HAP-1 (cell line): ENCODE data around the gene PRXL2B.

Source experiments
- DNase-seq, 2 experiments: peaks; one replicate each; pipeline ENCODE4 v3.0.0-alpha.2; 2016 to 2020; ENCODE audit warnings: low spot score in 2 of 2
- H3K27me3 ChIP-seq: fragments of 250-450 bp; sonication (Bioruptor Pico); 2 replicates; pipeline ENCODE4 v1.5.1; 2020; ENCODE audit warnings: low read depth, mild to moderate bottlenecking, moderate library complexity
- H3K36me3 ChIP-seq: fragments of 250-450 bp; sonication (Bioruptor Pico); replicated peaks from 2 replicates; pipeline ENCODE4 v1.5.1; 2020; ENCODE audit warnings: mild to moderate bottlenecking
- H3K4me1 ChIP-seq: fragments of 250-450 bp; sonication (Bioruptor Pico); 2 replicates; pipeline ENCODE4 v1.5.1; 2020; ENCODE audit warnings: mild to moderate bottlenecking
- H3K4me3 ChIP-seq: fragments of 250-450 bp; sonication (Bioruptor Pico); 2 replicates; pipeline ENCODE4 v1.5.1; 2020; ENCODE audit warnings: mild to moderate bottlenecking, moderate library complexity
- H3K9me3 ChIP-seq: fragments of 250-450 bp; sonication (Bioruptor Pico); 2 replicates; pipeline ENCODE4 v1.5.1; 2020; ENCODE audit warnings: mild to moderate bottlenecking, moderate library complexity
- in situ Hi-C: fragments of 300-500 bp; cut with MboI; formaldehyde crosslinking; loops from 3 replicates; pipeline ENCODE4 v1.14.3; 2020; ENCODE audit warnings: low sequenced_read_pairs, inconsistent platforms, mixed read lengths

PRXL2B gene

GRCh38 chr1:2607641-2608091 is 21.1 kb downstream of the PRXL2B start:
- DNase-seq = no peak
- Histone ChIP-seq H3K36me3 (no peaks in the 10 kb centered on the region), H3K4me1 (no peaks in the 10 kb centered on the region), H3K27me3 (no peaks in the 10 kb centered on the region; the same call in 1 of the 2 replicates), H3K4me3 (no peak overlapping the region), H3K9me3 (no peaks in the 10 kb centered on the region)
- in situ Hi-C loops = no loop called here

- no peaks in the 10 kb centered on the region for H3K9me3 ChIP-seq
- H3K27me3 ChIP-seq = no peaks in the 10 kb centered on the region
- no peaks in the 10 kb centered on the region for H3K36me3 ChIP-seq
- H3K4me1 ChIP-seq = no peaks in the 10 kb centered on the region
- H3K4me3 ChIP-seq = no peak overlapping the region
- in situ Hi-C loops = no loop called here
- no peak for DNase-seq
Observed at GRCh38 chr1:2609319-2610035, 22.9 kb downstream of the PRXL2B start.

GRCh38 chr1:2610036-2610959 is 23.7 kb downstream of the PRXL2B start:
- in situ Hi-C loops = no loop called here
- no peaks in the 10 kb centered on the region for H3K4me1 ChIP-seq
- H3K36me3 ChIP-seq = no peaks in the 10 kb centered on the region
- no peaks in the 10 kb centered on the region for H3K9me3 ChIP-seq
- H3K4me3 ChIP-seq = no peak overlapping the region
- DNase-seq = no peak
- 0 out of 2 replicates have a peak, but pooled peaks cover under 1% of the 10 kb centered on the region for H3K27me3 ChIP-seq

GRCh38 chr1:2611031-2611501 is 24.5 kb downstream of the PRXL2B start:
- Histone ChIP-seq H3K9me3 (no peaks in the 10 kb centered on the region), H3K27me3 (peaks cover 6% of the 10 kb centered on the region), H3K4me3 (no peak overlapping the region), H3K36me3 (no peaks in the 10 kb centered on the region), H3K4me1 (no peaks in the 10 kb centered on the region)
- in situ Hi-C loops = no loop called here
- peak; percentile 10 to 85 for DNase-seq

- DNase-seq = peak in 1 of 2 experiments; percentile 7
- in situ Hi-C loops = no loop called here
Observed at GRCh38 chr1:2611621-2612437, 25.3 kb downstream of the PRXL2B start.

GRCh38 chr1:2612591-2613365 is 26.2 kb downstream of the PRXL2B start:
- in situ Hi-C loops = no loop called here
- H3K4me1 ChIP-seq = no peaks in the 10 kb centered on the region
- H3K9me3 ChIP-seq = 0 out of 2 replicates have a peak, but pooled peaks cover 2% of the 10 kb centered on the region
- no peak overlapping the region for H3K4me3 ChIP-seq
- DNase-seq = no peak
- H3K27me3 ChIP-seq = peaks cover 13% of the 10 kb centered on the region
- H3K36me3 ChIP-seq = no peaks in the 10 kb centered on the region

More at GRCh38 chr1:2611621-2612437, 25.3 kb downstream of the PRXL2B start:
- Histone ChIP-seq H3K9me3 (0 out of 2 replicates have a peak, but pooled peaks cover 2% of the 10 kb centered on the region), H3K36me3 (no peaks in the 10 kb centered on the region), H3K27me3 (peaks cover 11% of the 10 kb centered on the region), H3K4me3 (no peak overlapping the region), H3K4me1 (no peaks in the 10 kb centered on the region)

- H3K9me3 ChIP-seq = 0 out of 2 replicates have a peak, but pooled peaks cover 2% of the 10 kb centered on the region
- H3K4me1 ChIP-seq = no peaks in the 10 kb centered on the region
- peaks cover 19% of the 10 kb centered on the region for H3K27me3 ChIP-seq
- no peak for DNase-seq
- in situ Hi-C loops = no loop called here
- no peaks in the 10 kb centered on the region for H3K36me3 ChIP-seq
- H3K4me3 ChIP-seq = no peak overlapping the region
Observed at GRCh38 chr1:2614145-2614544, 27.6 kb downstream of the PRXL2B start.

GRCh38 chr1:2617971-2618470 is 31.4 kb downstream of the PRXL2B start:
- H3K4me1 ChIP-seq = no peaks in the 10 kb centered on the region
- DNase-seq = no peak
- no peaks in the 10 kb centered on the region for H3K36me3 ChIP-seq
- no peak overlapping the region for H3K4me3 ChIP-seq
- 0 out of 2 replicates have a peak, but pooled peaks cover 2% of the 10 kb centered on the region for H3K9me3 ChIP-seq
- in situ Hi-C loops = no loop called here
- peaks cover 43% of the 10 kb centered on the region for H3K27me3 ChIP-seq

- DNase-seq = no peak
- Histone ChIP-seq H3K4me1 (no peaks in the 10 kb centered on the region), H3K9me3 (no peaks in the 10 kb centered on the region), H3K27me3 (peaks cover 57% of the 10 kb centered on the region), H3K36me3 (no peaks in the 10 kb centered on the region), H3K4me3 (no peak overlapping the region)
- in situ Hi-C loops = loop anchor here (10.0 kb wide), 1 partner anchor 179 kb away; no protein-coding TSS in a partner anchor
Observed at GRCh38 chr1:2623571-2624337, 37.2 kb downstream of the PRXL2B start.

- H3K4me1 ChIP-seq = no peaks in the 10 kb centered on the region
- H3K27me3 ChIP-seq = peaks cover 63% of the 10 kb centered on the region
- DNase-seq = no peak
- in situ Hi-C loops = loop anchor here (10.0 kb wide), 1 partner anchor 180 kb away; no protein-coding TSS in a partner anchor
- H3K4me3 ChIP-seq = no peak overlapping the region
- H3K36me3 ChIP-seq = no peaks in the 10 kb centered on the region
- no peaks in the 10 kb centered on the region for H3K9me3 ChIP-seq
Observed at GRCh38 chr1:2624735-2625300, 38.2 kb downstream of the PRXL2B start.

GRCh38 chr1:2625311-2625710 is 38.7 kb downstream of the PRXL2B start:
- H3K27me3 ChIP-seq = peaks cover 62% of the 10 kb centered on the region
- H3K4me1 ChIP-seq = no peaks in the 10 kb centered on the region
- in situ Hi-C loops = loop anchor here (10.0 kb wide), 1 partner anchor 181 kb away; no protein-coding TSS in a partner anchor
- no peaks in the 10 kb centered on the region for H3K9me3 ChIP-seq
- no peak overlapping the region for H3K4me3 ChIP-seq
- no peak for DNase-seq
- H3K36me3 ChIP-seq = no peaks in the 10 kb centered on the region
